Measurements from ENCODE around the gene PDE11A.
"Not testable (repeated sequence)": the region's sequence is repeated elsewhere in the genome, so short reads cannot be mapped to it uniquely, and the experiment has no call there.

Gene PDE11A

DNA sequence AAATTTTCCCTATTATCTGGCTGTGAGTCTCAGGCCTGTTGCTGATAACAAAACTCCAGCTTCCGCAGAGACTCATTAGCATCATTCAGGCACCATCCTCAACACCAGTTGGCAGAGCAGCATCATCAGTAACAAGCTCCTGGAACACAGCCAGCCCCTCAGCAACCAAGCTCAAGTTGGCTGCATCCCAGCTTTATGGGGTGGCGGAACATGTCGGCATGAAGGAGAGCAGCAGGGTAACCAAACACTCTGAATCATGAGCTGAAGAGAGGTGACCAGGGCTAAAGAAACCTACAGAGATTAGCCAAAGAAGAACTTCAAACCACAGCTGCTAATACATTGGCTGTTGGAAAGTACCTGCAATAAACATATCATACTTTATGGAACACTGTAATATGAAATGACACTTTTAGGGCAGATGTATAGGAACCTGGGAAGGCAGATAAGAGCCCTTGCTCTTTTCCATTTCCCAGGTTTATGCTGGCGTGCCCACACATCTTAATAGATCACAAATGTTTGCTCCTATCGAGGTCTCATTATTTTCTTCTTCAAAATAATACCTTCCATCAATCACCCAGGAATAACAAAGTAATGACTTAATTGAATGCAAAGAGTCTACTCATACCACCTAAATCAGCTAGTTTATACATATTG, 63.8 kb downstream of the PDE11A start:
- no peak for DNase-seq

DNA sequence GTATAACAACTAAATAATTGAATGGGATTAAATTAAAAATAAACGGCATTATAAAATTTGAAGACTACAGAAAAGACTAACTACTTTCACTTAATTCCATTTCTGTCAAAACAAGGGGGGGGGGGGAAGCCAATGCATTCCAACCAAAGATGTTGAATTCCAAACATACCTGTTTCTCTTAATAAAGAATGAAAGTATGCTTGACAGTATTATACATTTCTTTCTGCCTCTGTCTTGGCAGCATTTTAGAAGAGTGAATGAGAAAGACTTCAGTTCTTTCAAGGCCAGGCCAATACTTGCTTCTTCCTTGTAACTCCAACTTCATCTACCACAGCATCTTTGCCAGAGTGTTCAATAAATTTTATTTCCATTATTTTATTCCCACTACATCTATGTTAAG, 65.9 kb downstream of the PDE11A start:
- DNase-seq: no peak

DNA sequence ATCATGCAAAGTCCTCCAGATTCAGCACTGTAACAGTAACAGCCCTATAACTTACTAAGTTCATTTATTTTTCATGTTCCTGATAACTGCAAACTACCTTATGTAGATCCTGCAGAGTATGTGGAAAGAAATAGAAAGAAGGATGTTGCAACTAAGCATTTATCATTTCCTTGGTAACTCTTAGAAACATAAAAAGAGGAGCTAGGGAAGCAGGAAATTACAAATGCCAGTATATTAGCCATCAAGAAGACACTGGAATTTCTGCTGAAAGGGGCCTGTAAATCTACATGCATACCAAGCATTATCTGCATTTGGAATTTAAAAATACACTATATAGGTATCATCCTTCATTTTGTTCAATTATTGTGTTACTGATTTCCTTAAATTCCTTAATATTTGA, 66.8 kb downstream of the PDE11A start:
- DNase-seq: no peak

DNA sequence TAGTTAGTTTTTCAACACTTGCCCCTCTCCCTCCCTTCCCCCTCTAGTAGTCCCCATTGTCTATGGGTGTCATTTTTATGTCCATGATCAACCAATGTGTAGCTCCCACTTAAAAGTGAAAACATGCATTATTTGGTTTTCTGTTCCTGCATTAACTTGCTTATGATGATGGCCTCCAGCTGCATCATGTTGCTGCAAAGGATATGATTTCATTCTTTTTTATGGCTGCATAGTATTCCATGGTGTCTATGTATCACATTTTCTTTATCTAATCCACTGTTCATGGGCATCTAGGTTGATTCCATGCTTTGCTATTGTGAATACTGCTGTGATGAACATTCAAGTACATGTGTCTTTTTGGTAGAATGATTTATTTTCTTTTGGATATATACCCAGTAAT, 70.5 kb downstream of the PDE11A start:
- DNase-seq: no peak

DNA sequence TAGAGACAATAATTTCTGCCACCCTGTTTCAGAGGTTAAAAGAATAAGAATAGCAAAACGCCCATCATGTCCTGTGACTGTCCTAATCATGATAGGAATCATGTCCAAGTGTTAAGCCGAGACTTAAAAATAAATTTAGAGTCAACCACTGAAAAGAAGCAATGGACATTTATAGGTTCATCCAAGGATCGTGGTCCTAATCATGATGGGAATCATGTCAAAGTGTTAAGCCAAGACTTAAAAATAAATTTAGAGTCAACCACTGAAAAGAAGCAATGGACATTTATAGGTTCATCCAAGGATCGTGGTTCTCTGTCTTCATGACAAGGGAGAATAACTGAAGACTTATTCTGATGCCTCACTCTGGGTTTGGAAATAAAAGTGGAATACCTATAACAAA, 73.6 kb downstream of the PDE11A start:
- no peak for DNase-seq

DNA sequence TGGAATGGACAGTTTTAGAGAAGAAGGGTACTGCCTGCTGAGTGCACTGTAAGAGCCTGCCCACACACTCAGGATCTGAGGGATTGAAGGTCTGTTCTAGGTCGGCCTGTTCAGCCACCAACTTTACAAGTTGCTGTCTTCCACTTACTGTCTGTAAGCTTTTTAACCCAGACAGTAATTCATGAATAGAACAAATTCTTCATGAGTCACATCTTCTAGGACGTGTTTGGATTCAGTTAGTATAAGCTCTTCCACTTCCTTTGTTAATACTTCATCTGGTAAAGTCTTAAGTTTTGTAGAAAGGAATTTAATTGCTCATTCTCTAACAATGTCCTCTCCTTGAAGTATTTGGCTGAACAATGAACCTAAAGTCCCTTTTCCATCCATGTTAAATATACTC, 74.6 kb downstream of the PDE11A start:
- DNase-seq: no peak

DNA sequence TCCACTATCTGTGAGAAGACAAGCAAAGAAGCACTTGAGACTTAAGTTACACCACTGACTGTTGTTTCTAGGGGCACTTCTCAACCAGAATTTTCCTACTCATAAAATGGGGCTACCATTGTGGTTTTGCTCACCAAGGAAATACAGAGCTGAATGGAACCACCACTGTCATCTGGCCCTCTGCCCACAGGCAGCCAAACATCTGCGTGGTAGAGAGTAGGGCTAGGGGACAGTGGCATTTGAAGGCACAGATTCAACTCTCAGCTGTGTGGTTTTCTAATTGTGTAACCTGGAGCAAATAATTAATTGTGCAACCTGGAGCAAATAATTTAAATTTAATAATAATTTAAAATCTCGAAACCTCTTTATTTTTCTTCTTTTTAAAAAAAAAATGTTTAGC, 79.6 kb downstream of the PDE11A start:
- no peak for DNase-seq

DNA sequence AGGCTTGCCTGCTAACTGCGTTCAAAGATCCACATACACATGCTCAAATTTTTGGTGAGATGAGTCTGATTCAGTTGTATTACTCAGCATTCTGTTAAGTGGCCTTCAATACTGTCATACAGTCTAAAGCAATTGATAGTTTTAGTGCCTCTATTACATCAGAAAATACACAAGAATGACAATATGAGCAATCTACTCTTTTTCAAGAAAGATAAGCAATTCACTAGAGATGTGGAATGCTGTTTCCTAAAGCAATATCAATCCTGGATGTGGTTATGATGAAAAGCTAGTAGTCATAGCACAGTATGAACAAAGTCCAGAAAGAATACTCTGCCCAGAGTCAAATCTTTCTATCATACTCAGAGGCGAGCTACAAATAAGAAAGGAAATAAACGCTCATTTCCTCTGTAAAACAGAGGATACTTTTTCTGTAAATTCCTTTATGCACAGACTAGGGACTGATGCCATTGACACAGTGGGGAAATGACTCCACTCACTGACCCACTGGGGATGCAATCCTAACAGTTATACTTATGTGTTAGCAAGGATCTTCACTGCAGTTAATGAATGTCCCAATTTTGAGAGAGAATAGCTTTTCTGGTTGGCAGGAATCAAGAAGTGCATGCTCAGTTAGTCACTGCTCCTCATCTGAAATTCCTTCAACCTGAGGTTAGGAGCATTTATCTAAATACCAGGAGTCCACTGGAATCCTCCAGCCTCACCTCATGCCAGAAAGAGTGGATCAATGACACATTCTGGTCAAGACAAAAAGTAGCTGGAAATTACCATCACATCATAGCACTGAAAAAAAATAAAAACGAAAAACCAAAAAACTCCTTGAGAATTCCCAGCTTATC, 83.3 kb downstream of the PDE11A start:
- DNase-seq: no peak

DNA sequence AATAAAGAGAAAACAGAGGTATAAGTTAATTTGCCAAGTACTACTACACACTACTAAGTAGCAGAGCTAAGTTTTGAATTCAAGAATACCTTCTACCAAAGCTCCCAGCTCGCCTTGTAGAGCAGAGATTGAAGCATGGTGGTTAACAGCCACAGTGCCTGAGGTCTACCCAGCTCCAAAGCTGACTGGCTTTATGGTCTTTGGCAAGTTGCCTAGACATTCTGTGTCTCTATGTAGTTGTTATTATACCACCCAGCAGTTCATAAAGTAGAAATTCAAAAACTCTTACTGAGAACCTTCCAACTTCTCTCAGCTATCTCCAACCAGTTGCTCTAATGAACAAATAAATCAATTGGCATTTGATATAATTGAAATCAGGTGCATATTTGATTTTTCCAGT, 87.8 kb downstream of the PDE11A start:
- no peak for DNase-seq

DNA sequence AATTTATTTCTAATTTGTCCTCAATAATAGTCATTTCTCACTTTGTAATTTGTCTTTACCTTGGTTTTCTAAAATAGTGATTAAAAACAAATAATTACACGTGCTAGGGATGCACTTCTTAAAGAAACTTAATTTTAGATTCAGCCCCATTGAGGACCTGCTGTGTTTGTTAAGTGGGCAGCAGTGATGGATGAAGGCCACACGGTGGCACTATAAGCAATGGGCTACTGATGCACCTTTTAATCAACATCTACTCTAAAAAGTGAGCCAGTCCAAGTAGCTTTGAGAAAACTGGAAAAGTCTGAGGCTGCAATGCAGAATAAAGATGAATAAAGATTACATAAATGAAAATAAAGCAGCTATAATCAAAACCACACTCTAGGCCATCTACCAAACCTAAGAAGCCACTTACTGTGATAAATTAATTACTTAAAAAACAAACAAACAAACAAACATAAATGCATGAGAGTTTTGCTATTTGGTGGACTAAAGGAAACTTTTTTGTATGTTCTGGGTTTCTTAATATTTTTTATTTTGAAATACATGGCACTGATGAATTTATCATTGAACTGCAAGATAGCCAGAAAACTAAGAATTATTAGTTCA, 89.3 kb downstream of the PDE11A start:
- DNase-seq: no peak

DNA sequence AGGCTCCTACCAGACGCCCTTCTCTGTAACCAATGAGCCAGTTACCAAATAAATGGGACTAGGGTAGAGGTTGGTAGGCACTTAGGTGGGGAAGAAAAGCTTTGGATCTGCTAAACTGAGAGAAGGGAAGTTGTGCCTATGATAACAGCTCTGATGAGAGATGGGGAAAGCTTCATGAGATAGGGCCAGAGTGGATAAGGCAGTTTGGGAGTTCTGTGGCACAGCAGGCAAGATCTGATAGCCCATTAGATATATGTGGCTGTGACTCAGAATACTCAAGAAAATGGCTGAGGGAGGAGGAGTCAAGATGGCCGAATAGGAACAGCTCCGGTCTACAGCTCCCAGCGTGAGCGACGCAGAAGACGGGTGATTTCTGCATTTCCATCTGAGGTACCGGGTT, 99.8 kb downstream of the PDE11A start:
- DNase-seq: no peak

DNA sequence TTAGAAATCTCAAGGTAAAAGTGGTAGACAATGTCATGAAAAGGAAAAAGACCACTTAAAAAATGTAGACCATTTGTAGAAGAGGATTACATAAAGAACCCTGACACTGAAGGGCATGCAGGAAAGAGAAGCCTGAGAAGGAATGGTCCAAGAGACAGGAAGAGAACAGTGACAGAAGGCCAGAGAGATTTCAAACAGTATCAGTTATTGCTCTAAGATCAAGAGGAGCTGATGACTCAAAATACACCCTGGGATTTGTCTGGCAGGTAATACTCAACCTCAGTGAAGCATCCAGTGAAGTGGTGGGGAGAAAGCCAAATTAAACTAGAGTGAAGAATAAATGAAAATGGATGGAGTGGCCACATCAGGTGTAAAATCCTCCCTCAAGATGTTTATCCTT, 100.5 kb downstream of the PDE11A start:
- no peak for DNase-seq

DNA sequence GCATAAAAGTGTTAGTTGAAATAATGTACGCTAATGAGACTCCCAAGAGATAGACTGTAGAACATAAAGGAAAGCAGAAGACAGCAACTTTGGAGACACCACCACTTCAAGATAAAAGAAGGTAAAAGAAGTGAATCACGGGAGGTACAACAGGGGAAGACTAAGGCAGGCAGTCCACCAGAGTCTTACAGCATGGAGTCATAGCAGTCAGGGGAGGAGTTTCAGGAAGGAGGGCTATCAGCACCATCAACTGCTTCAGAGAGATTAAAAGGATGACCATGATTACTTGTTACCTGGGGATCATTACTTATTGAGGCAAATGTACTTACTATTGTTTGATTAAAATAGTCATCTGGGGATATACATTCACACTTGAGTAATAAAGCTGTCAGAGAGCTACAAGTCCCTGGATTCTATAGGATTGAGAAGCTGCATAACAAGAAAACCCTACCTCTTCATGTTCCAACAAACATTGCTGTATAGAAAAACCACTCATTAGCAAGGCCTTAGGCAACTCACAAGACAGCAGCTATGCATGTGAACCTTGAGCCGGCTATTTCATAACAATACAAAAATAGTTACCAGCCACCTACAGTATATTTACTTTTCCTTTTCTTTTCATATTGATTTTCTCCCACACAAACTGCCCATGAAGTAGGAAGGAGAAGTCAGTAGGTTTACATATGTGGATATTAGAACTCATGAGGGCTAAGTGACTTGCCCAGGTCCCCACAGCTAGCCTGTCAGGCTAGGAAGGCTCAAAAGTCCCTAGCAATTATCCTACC, 101.7 kb downstream of the PDE11A start:
- DNase-seq: no peak

DNA sequence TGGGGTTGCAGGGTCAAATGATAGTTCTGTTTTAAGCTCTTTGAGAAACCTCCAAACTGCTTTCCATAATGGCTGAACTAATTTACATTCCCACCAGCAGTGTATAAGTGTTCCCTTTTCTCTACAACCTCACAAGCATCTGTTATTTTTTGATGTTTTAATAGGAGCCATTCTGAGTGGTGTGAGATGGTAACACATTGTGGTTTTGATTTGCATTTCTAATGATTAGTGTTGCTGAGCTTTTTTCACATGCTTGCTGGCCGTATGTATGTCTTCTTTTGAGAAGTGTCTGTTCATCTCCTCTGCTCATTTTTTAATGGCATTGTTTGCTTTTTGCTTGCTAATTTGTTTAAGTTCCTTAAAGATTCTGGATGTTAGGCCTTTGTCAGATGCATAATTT, 107.7 kb downstream of the PDE11A start:
- no peak for DNase-seq

DNA sequence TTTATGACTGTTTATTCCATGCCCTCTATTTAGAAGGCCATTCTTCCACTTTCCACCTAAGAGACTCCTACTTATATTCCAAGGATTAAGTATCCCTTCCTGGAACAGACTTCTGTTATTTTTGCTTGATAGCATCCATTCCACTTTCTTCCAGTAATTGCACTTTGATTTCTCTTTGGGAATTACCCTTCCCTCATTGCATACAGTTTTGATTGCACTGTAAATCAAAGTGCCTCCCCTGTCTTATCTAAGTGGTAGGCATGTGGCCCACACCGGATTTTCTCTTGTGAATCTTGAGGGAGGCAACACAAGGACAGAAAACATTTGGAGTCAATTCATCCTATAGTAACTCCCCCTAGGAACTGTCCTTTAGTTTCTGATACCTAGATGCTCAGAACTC, 120.4 kb downstream of the PDE11A start:
- DNase-seq: no peak

DNA sequence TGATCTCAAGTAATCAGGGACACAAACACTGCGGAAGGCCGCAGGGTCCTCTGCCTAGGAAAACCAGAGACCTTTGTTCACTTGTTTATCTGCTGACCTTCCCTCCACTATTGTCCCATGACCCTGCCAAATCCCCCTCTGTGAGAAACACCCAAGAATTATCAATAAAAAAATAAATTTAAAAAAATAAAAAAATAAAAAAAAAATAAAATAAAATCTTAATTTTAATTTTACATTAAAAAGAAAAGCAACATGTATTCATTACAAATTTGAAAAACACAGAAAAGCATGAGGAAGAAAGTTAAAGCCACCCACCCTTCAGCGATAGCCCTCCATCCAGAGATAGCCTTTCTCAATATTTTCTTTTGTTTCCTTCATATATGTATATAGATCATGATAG, 125.0 kb downstream of the PDE11A start:
- not testable (repeated sequence) for DNase-seq

DNA sequence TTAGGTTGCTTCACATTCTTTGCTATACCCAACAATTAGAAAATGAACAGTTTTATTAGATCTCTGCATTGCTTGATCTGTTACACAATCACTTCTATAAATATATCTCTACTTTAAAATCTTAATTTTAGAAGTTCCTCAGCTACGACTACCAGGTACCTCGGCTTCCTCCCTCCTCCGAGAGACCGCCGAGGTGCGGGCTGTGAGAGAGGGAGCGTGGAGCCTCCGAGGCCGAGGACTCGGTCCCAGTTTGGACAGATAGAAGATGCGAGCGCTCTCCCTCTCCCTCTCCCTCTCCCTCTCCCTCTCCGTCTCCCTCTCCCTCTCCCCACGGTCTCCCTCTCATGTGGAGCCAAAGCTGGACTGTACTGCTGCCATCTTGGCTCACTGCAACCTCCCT, 128.0 kb downstream of the PDE11A start:
- DNase-seq: not testable (repeated sequence)

DNA sequence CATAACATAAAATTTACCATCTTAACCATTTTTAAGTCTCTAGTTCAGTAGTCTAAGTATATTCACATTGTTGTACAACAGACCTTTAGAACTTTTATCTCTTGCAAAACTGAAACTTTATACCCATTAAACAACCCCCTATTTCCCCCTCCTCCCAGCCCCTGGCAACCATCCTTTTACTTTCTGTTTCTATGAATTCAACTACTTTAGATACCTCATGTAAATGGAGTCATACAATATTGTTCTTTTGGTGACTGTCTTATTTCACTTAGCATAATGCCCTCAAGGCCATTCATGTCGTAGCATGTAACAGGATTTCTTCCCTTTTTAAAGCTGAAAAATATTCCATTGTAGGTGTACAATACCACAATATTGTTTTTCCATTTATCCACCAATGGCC, 129.8 kb downstream of the PDE11A start:
- DNase-seq: no peak

DNA sequence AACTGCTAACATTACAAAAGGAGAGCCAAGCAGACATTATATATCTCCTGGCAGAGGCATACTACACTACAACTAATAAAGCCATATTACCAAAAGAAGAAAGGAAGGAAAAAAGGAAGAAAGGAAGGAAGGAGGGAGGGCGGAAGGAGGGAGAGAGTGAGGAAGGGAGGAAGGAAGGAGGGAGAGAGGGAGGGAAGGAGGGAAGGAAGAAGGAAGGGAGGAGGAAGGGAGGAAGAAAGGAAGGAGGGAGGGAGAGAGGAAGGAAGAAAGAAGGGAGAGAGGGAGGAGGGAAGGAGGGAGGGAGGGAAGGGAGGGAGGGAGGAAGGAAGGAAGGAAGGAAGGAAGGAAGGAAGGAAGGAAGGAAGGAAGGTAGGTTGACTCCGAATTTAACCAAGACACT, 133.4 kb downstream of the PDE11A start:
- no peak for DNase-seq

DNA sequence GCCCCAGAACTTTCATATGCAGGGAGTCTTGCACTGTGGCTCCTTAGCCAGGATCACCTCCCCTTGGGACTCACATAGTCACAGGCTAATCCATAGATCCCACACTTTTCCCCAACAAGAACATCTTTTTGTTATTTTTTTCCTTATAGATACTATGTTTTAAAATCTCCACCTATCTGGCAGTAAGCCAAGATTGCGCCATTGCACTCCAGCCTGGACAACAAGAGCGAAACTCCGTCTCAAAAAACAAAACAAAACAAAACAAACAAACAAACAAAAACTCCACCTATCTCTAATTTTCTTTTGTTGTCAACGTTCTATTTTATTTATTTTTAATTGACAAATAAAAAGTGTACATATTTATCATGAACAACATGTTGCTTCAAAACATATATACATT, 141.7 kb downstream of the PDE11A start:
- DNase-seq: no peak

DNA sequence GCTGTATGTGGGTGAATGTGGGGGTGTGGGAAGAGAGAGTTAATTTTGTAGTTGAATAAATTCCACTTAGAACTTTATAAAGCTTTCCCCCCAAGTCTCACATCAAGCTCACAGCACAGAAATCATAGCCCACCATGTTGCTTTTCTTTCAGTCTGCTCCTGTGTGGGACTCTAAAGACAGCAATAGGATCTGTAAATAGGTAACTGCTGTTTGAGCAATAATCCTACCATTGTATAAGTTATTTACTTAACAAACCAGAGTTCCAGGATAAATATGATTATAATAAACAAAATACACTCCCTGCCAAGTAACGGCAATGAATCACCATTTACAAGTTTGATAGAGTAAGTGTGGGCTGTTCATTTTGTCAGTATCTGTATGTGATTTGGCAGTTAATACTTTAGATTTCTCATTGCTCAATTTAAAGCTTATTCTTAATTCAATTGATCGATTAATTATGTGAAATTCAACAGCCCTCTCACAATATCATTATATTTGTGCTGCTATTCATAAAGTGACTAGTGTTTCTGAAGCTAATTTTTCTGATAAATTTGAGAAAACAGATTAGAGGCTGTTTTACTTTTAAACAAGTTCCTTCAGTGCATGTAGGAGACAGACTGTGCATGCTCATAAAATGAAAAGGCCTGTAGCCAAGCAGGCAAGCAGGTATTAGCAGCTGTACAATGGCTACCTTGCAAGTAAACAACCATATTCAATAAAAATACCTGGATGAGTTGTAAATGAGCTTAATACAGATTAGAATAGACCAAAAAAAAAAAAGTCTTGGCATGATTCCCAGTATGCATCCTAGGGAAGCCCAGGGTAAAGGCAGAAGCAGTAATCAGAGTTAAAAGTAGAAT, 142.7 kb downstream of the PDE11A start:
- DNase-seq: no peak

DNA sequence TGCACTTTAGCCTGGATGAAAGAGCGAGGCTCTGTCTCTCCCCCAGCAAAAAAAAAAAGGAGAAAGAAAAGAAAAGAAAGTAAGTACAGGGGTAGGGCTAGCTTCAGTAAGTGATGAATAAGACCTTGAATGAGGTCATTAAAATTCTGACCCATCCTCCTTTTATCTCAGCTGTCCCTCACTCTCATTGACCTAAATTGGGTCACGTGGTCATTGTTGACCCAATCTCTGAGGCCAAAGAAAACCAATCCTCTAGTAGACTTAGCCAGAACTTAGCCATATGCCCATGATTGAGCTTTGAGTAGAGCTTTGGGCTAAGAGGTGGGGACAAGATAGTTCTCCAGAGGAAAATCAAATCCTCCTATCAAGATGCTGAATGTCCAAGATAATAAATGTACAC, 149.3 kb downstream of the PDE11A start:
- DNase-seq: no peak

DNA sequence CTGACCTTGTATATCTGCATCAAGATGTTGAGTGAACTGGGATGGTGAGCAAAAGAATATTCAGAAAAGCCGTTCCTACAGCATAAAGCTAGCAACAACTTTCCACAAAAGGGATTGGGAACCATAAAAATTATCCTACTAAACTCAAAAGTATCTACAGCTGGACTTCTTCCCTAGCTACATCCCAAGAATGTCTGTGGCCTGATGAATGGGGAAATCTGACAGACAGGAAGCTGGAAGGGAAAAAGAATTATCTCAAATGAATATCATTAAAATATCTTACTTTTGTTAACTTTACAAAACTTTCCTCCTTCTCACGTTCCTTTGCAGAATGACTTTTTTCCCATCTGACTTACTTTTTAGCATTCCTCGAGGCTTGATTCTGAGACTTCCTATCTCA, 150.9 kb downstream of the PDE11A start:
- DNase-seq: no peak
